HepG2 (cell line): ENCODE measurements around the gene SRSF1.

Source experiments
- EP300 ChIP-seq, 3 experiments: sonication (generic) in 1 of 3; formaldehyde crosslinking in 1 of 3; IDR thresholded peaks; 2 replicates each; pipeline versions ENCODE4 v1.5.1 to v1.6.1; 2011 to 2020; ENCODE audit warnings: low read depth in 2 of 3, low read length in 2 of 3, borderline replicate concordance in 1 of 3, improper control_type of control experiment in 1 of 3, mild to moderate bottlenecking in 1 of 3, missing genetic modification reagents in 1 of 3, moderate library complexity in 1 of 3
- EZH2 ChIP-seq: conservative IDR thresholded peaks from 2 replicates; pipeline ENCODE4 v1.6.1; 2012; ENCODE audit warnings: mild to moderate bottlenecking, low read depth, low read length, moderate library complexity
- GATA4 ChIP-seq: sonication (generic); IDR thresholded peaks from 2 replicates; pipeline ENCODE4 v1.6.1; 2016; ENCODE audit warnings: antibody characterized with exemption, low read depth, borderline replicate concordance
- NBN ChIP-seq: fragments of 450-650 bp; conservative IDR thresholded peaks from 2 replicates; pipeline ENCODE4 v1.6.1; 2017
- NCOA2 ChIP-seq: sonication (generic); formaldehyde crosslinking; IDR thresholded peaks from 2 replicates; pipeline ENCODE4 v1.8.0; 2022; ENCODE audit warnings: inconsistent platforms
- PITX1 ChIP-seq: sonication (generic); formaldehyde crosslinking; IDR thresholded peaks from 2 replicates; pipeline ENCODE4 v1.5.1; 2020; ENCODE audit warnings: mild to moderate bottlenecking, missing genetic modification reagents
- REPIN1 ChIP-seq: sonication (generic); formaldehyde crosslinking; IDR thresholded peaks from 2 replicates; pipeline ENCODE4 v1.8.0; 2022; ENCODE audit warnings: missing genetic modification reagents, low read depth, mild to moderate bottlenecking, borderline replicate concordance
- SP4 ChIP-seq: sonication (generic); formaldehyde crosslinking; IDR thresholded peaks from 2 replicates; pipeline ENCODE4 v1.8.1; 2023; ENCODE audit warnings: mild to moderate bottlenecking, missing genetic modification reagents
- TBL1XR1 ChIP-seq: fragments of 150-350 bp; IDR thresholded peaks from 2 replicates; pipeline ENCODE4 v1.6.1; 2014; ENCODE audit warnings: borderline replicate concordance, low read length; ENCODE audit not compliant: partially characterized antibody
- ZNF12 ChIP-seq: sonication (generic); formaldehyde crosslinking; IDR thresholded peaks from 2 replicates; pipeline ENCODE4 v1.5.0; 2020; ENCODE audit warnings: missing genetic modification reagents
- ZNF510 ChIP-seq: sonication (generic); formaldehyde crosslinking; IDR thresholded peaks from 2 replicates; pipeline ENCODE4 v1.4.0; 2020; ENCODE audit warnings: low read depth, mild to moderate bottlenecking, missing genetic modification reagents
- ZNF577 ChIP-seq: sonication (generic); formaldehyde crosslinking; IDR thresholded peaks from 2 replicates; pipeline ENCODE4 v1.4.0; 2020; ENCODE audit warnings: mild to moderate bottlenecking, low read depth, missing genetic modification reagents, borderline replicate concordance
- TF ChIP-seq, protein P1 (sequence below): sonication (generic); formaldehyde crosslinking; IDR thresholded peaks from 2 replicates; pipeline ENCODE4 v1.9.0; 2021; ENCODE audit warnings: missing genetic modification reagents, borderline replicate concordance

DNA sequence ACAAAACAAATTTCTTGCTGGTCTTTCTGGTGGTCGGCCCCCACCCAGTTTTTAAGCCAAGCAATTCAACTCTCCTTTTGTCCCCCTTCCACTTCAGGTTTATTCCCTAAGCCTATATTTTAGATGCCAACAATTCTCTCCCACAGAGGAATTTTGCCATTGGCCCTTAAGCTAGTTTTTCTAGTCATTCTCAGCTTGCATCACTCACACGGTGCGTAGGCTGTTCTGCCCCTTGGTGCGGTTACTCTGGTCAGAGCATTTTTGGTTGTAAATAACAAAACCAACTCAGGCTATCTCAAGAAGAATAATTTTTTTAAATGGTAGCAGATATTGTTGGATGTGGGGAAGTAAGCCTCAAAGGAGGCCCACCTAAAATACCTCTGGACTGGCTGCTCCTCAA lies 42.5 kb upstream of the SRSF1 start:
- TF ChIP-seq EZH2 (no peak), EP300 (IDR thresholded peaks at IDR 0.05; ENCODE audit: low read depth in 2 of 2, low read length in 2 of 2) (no peak), EP300 (CRISPR knock-in tag; IDR thresholded peaks at IDR 0.05; ENCODE audit: borderline replicate concordance) (no peak), NCOA2 (CRISPR knock-in tag) (no peak), NBN (no peak), ZNF510 (CRISPR knock-in tag) (no peak), ZNF12 (CRISPR knock-in tag) (no peak), REPIN1 (CRISPR knock-in tag) (no peak), PITX1 (CRISPR knock-in tag) (no peak), SP4 (CRISPR knock-in tag) (no peak), TBL1XR1 (no peak), ZNF577 (no peak), GATA4 (no peak)
- TF ChIP-seq, protein P1, sequence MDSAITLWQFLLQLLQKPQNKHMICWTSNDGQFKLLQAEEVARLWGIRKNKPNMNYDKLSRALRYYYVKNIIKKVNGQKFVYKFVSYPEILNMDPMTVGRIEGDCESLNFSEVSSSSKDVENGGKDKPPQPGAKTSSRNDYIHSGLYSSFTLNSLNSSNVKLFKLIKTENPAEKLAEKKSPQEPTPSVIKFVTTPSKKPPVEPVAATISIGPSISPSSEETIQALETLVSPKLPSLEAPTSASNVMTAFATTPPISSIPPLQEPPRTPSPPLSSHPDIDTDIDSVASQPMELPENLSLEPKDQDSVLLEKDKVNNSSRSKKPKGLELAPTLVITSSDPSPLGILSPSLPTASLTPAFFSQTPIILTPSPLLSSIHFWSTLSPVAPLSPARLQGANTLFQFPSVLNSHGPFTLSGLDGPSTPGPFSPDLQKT (CRISPR knock-in tag), result no peak
